IMR-90 (cell line): Measurements from ENCODE around the gene SPTLC1. TPM values are rescaled to one million over a fixed set of nuclear protein-coding genes. Genes with fewer than 3 reads are reported as not detected.
A peak's percentile ranks its signal among the peaks of the same experiment; 100 is the strongest.

Source experiments
- ATAC-seq: fragments of 200-7000 bp; cut with Tn5 transposase; 2 replicates; pipeline ENCODE4 v1.9.1; 2020; ENCODE audit warnings: low read depth, mild to moderate bottlenecking, moderate library complexity
- BruUV-seq: library from RNA; stranded (reverse); fragments of 400-500 nt; replicated peaks from 2 replicates; lab custom pipeline; 2021; lab: Mats Ljungman, UMichigan
- CTCF ChIA-PET: fragments of 300-600 bp; formaldehyde crosslinking; extraction: SDS; loops from one replicate; lab custom pipeline; 2021; ENCODE audit warnings: antibody characterized with exemption; lab: Yijun Ruan, JAX
- POLR2A ChIA-PET: fragments of 300-600 bp; sonication (Branson Sonifier 250); formaldehyde crosslinking; loops from one replicate; lab custom pipeline; 2022; ENCODE audit warnings: antibody characterized with exemption; ENCODE audit not compliant: unreplicated experiment; lab: Charles Lee
- DNase-seq: peaks from one replicate; pipeline ENCODE4 v3.0.0; 2013
- H2AFZ ChIP-seq: replicated peaks from 2 replicates; pipeline ENCODE3; 2013; ENCODE audit warnings: low read length, mild to moderate bottlenecking; ENCODE audit not compliant: poor library complexity
- H2AK5ac ChIP-seq: 2 replicates; pipeline ENCODE4 v1.6.1; 2013; ENCODE audit warnings: low read depth, low read length, inconsistent platforms
- H2AK9ac ChIP-seq: replicated peaks from 2 replicates; pipeline ENCODE3; 2013; ENCODE audit warnings: mild to moderate bottlenecking, low read depth, low read length, moderate library complexity; ENCODE audit not compliant: poor library complexity
- H2BK120ac ChIP-seq: 2 replicates; pipeline ENCODE4 v1.6.1; 2013; ENCODE audit warnings: low read depth, low read length, inconsistent platforms
- H2BK15ac ChIP-seq: 3 replicates; pipeline ENCODE4 v1.6.1; 2013; ENCODE audit warnings: low read depth, low read length, inconsistent platforms
- H2BK20ac ChIP-seq: 2 replicates; pipeline ENCODE4 v1.6.1; 2013; ENCODE audit warnings: low read depth, mild to moderate bottlenecking, inconsistent platforms, low read length, moderate library complexity
- H2BK5ac ChIP-seq: 2 replicates; pipeline ENCODE4 v1.6.1; 2013; ENCODE audit warnings: mild to moderate bottlenecking, low read depth, low read length, inconsistent platforms; ENCODE audit not compliant: poor library complexity, severe bottlenecking
- H3K14ac ChIP-seq: replicated peaks from 2 replicates; pipeline ENCODE4 v1.6.1; 2013; ENCODE audit warnings: low read depth, low read length, inconsistent platforms
- H3K18ac ChIP-seq: 2 replicates; pipeline ENCODE4 v1.6.1; 2013; ENCODE audit warnings: low read depth, low read length, control low read depth
- H3K23ac ChIP-seq: 2 replicates; pipeline ENCODE4 v1.6.1; 2013; ENCODE audit warnings: low read depth, low read length, inconsistent platforms
- H3K27ac ChIP-seq: 2 replicates; pipeline ENCODE4 v1.5.1; 2013; ENCODE audit warnings: mild to moderate bottlenecking, control low read depth, low read length; ENCODE audit not compliant: insufficient read depth
- H3K27me3 ChIP-seq: 2 replicates; pipeline ENCODE4 v1.6.1; 2013; ENCODE audit warnings: low read length; ENCODE audit not compliant: control insufficient read depth, insufficient read depth
- H3K36me3 ChIP-seq: 2 replicates; pipeline ENCODE4 v1.6.1; 2013; ENCODE audit warnings: low read length, mixed read lengths; ENCODE audit not compliant: control insufficient read depth, insufficient read depth
- H3K4ac ChIP-seq: 2 replicates; pipeline ENCODE4 v1.6.1; 2013; ENCODE audit warnings: low read depth, low read length, inconsistent platforms
- H3K4me1 ChIP-seq: 2 replicates; pipeline ENCODE4 v1.6.1; 2013; ENCODE audit warnings: low read length, mixed read lengths; ENCODE audit not compliant: control insufficient read depth, insufficient read depth
- H3K4me2 ChIP-seq: 2 replicates; pipeline ENCODE4 v1.6.1; 2013; ENCODE audit warnings: low read depth, mild to moderate bottlenecking, control low read depth, low read length, moderate library complexity
- H3K4me3 ChIP-seq: 2 replicates; pipeline ENCODE4 v1.5.1; 2013; ENCODE audit warnings: low read depth, mild to moderate bottlenecking, control low read depth, low read length, moderate library complexity; ENCODE audit not compliant: insufficient read depth
- H3K56ac ChIP-seq: 2 replicates; pipeline ENCODE4 v1.6.1; 2013; ENCODE audit warnings: low read length, inconsistent platforms; ENCODE audit not compliant: insufficient read depth; ENCODE audit errors: extremely low read depth
- H3K79me1 ChIP-seq, 2 experiments: 2 replicates each; pipeline ENCODE4 v1.6.1; 2013; ENCODE audit warnings: low read length in 2 of 2, inconsistent platforms in 1 of 2, low read depth in 1 of 2
- H3K9ac ChIP-seq: 2 replicates; pipeline ENCODE4 v1.6.1; 2013; ENCODE audit warnings: low read depth, low read length, control low read depth
- H3K9me1 ChIP-seq: 2 replicates; pipeline ENCODE4 v1.6.1; 2013; ENCODE audit warnings: low read length, inconsistent platforms; ENCODE audit not compliant: insufficient read depth
- H3K9me3 ChIP-seq: 2 replicates; pipeline ENCODE4 v1.6.1; 2013; ENCODE audit warnings: low read length; ENCODE audit not compliant: control insufficient read depth, insufficient read depth
- H4K20me1 ChIP-seq: 2 replicates; pipeline ENCODE4 v1.6.1; 2013; ENCODE audit warnings: low read length, inconsistent platforms; ENCODE audit not compliant: insufficient read depth
- H4K5ac ChIP-seq: 2 replicates; pipeline ENCODE4 v1.6.1; 2013; ENCODE audit warnings: mild to moderate bottlenecking, low read depth, low read length, control low read depth
- H4K8ac ChIP-seq, 2 experiments: 2 replicates each; pipeline ENCODE4 v1.6.1; 2013; ENCODE audit warnings: low read depth in 2 of 2, low read length in 2 of 2, control low read depth in 1 of 2, inconsistent platforms in 1 of 2
- H4K91ac ChIP-seq: 2 replicates; pipeline ENCODE4 v1.6.1; 2013; ENCODE audit warnings: low read depth, low read length, inconsistent platforms; ENCODE audit not compliant: insufficient read depth
- BHLHE40 ChIP-seq: fragments of 150-350 bp; IDR thresholded peaks from 2 replicates; pipeline ENCODE4 v1.6.1; 2016; ENCODE audit warnings: mild to moderate bottlenecking, low read depth, low read length
- CEBPB ChIP-seq: IDR thresholded peaks from 2 replicates; pipeline ENCODE4 v1.6.1; 2012; ENCODE audit warnings: low read depth, low read length, improper control_type of control experiment
- CHD1 ChIP-seq: IDR thresholded peaks from 2 replicates; pipeline ENCODE4 v1.6.1; 2012; ENCODE audit warnings: low read depth, low read length, improper control_type of control experiment
- CTCF ChIP-seq: conservative IDR thresholded peaks from 2 replicates; pipeline ENCODE4 v1.5.1; 2012; ENCODE audit warnings: mild to moderate bottlenecking, low read depth, low read length, improper control_type of control experiment
- FOS ChIP-seq: fragments of 150-350 bp; IDR thresholded peaks from 2 replicates; pipeline ENCODE4 v1.6.1; 2016; ENCODE audit warnings: low read depth, low read length
- MAFK ChIP-seq: IDR thresholded peaks from 2 replicates; pipeline ENCODE4 v1.6.1; 2012; ENCODE audit warnings: low read depth, low read length, improper control_type of control experiment
- MAZ ChIP-seq: IDR thresholded peaks from 2 replicates; pipeline ENCODE4 v1.6.1; 2012; ENCODE audit warnings: low read depth, mild to moderate bottlenecking, low read length, improper control_type of control experiment, moderate library complexity, borderline replicate concordance
- MXI1 ChIP-seq: IDR thresholded peaks from 2 replicates; pipeline ENCODE4 v1.6.1; 2012; ENCODE audit warnings: low read depth, mild to moderate bottlenecking, low read length, moderate library complexity, borderline replicate concordance
- NFE2L2 ChIP-seq: fragments of 150-350 bp; IDR thresholded peaks from 2 replicates; pipeline ENCODE4 v1.6.1; 2016; ENCODE audit warnings: low read depth, mild to moderate bottlenecking, low read length
- POLR2A ChIP-seq: IDR thresholded peaks from 2 replicates; pipeline ENCODE4 v1.6.1; 2012; ENCODE audit warnings: mild to moderate bottlenecking, low read depth, low read length
- RAD21 ChIP-seq: IDR thresholded peaks from 2 replicates; pipeline ENCODE4 v1.6.1; 2012; ENCODE audit warnings: low read length, improper control_type of control experiment
- RCOR1 ChIP-seq: IDR thresholded peaks from 2 replicates; pipeline ENCODE4 v1.6.1; 2012; ENCODE audit warnings: mild to moderate bottlenecking, low read length, improper control_type of control experiment; ENCODE audit not compliant: insufficient replicate concordance
- RFX5 ChIP-seq: IDR thresholded peaks from 2 replicates; pipeline ENCODE4 v1.8.0; 2012; ENCODE audit warnings: low read depth, mild to moderate bottlenecking, low read length, moderate library complexity
- SMC3 ChIP-seq: fragments of 150-350 bp; IDR thresholded peaks from 2 replicates; pipeline ENCODE4 v1.6.1; 2016; ENCODE audit warnings: low read depth, mild to moderate bottlenecking, antibody characterized with exemption, low read length, moderate library complexity
- USF2 ChIP-seq: fragments of 150-350 bp; IDR thresholded peaks from 2 replicates; pipeline ENCODE4 v1.6.1; 2017; ENCODE audit warnings: mild to moderate bottlenecking, antibody characterized with exemption, low read length, low read depth
- WGBS, 2 experiments: methylation state at CpG; one replicate each; pipeline versions ENCODE4 v1.1.5 to v1.1.7; 2013; ENCODE audit warnings: missing lambda C conversion rate in 2 of 2; ENCODE audit not compliant: insufficient read length in 1 of 2; ENCODE audit errors: extremely low coverage in 2 of 2; 5-methylcytosine and 5-hydroxymethylcytosine counted together
- dilution Hi-C: fragments of 300-500 bp; cut with HindIII; formaldehyde crosslinking; loops from one replicate; pipeline ENCODE4 v1.14.3; 2018; ENCODE audit warnings: low sequenced_read_pairs; ENCODE audit not compliant: unreplicated experiment
- in situ Hi-C: fragments of 300-500 bp; cut with MboI; formaldehyde crosslinking; loops from 3 replicates; pipeline ENCODE4 v1.14.3; 2019; ENCODE audit warnings: low sequenced_read_pairs, inconsistent platforms, mixed read lengths
- intact Hi-C: fragments of 100-400 bp; cut with micrococcal nuclease; formaldehyde crosslinking; loops from 2 replicates; pipeline ENCODE4 v1.10.0; 2022
- polyA plus RNA-seq, 3 experiments: library from polyadenylated mRNA; depleted of rRNA; stranded (reverse); fragments of >200 nt; gene quantifications; 2 replicates each; pipeline ENCODE4 v1.2.3, GENCODE V29; 2012; ENCODE audit warnings: low replicate concordance in 1 of 3
- total RNA-seq: library from RNA; depleted of rRNA; stranded (reverse); fragments of >200 nt; gene quantifications from 2 replicates; pipeline ENCODE4 v1.2.3, GENCODE V29; 2012

Gene SPTLC1
- total and polyA plus RNA-seq, 2 of the 4 experiments (the other 2 are of a cell fraction), result 65.7 to 92.7 TPM

GRCh38 chr9:92147852-92148180 lies 32.6 kb upstream of the SPTLC1 start:
- WGBS, 2 experiments, result 76% methylated on average over 3 of the region's 8 CpGs; no CpG with 5 or more reads in 1 of the 2 experiments
- TF ChIP-seq USF2, result no peak
- TF ChIP-seq POLR2A, result no peak
- TF ChIP-seq RCOR1, result no peak
- no peak for TF ChIP-seq BHLHE40
- TF ChIP-seq RAD21, result no peak
- TF ChIP-seq NFE2L2, result no peak
- no peak for TF ChIP-seq FOS
- no peak for TF ChIP-seq MXI1
- TF ChIP-seq RFX5, result no peak
- no peak for TF ChIP-seq CEBPB
- TF ChIP-seq CHD1, result no peak
- TF ChIP-seq MAZ, result no peak
- no peak for TF ChIP-seq CTCF
- no peak for TF ChIP-seq MAFK
- TF ChIP-seq SMC3, result no peak
- H4K91ac ChIP-seq, result peak overlapping the region; percentile 100
- H2BK5ac ChIP-seq, result peak overlapping the region; percentile 99
- peak overlapping the region; percentile 97 for H4K5ac ChIP-seq
- peaks cover 21 to 68% of the 10 kb centered on the region in 2 experiments for H3K79me1 ChIP-seq
- H2AK5ac ChIP-seq, result peak overlapping the region; percentile 94
- H3K27ac ChIP-seq, result peak overlapping the region; percentile 99
- no peaks in the 10 kb centered on the region for H3K27me3 ChIP-seq
- peak overlapping the region; percentile 95; the same call in 2 of the 3 replicates for H2BK15ac ChIP-seq
- BruUV-seq, result no TSS peak
- peak overlapping the region; percentile 98 for H3K4ac ChIP-seq
- peak overlapping the region; percentile 98; the same call in 1 of the 2 replicates for H3K56ac ChIP-seq
- H3K9me3 ChIP-seq, result no peaks in the 10 kb centered on the region
- in situ Hi-C loops, result no loop called here
- peaks cover 39% of the 10 kb centered on the region for H3K36me3 ChIP-seq
- H3K9ac ChIP-seq, result peak overlapping the region; percentile 76; the same call in 1 of the 2 replicates
- CTCF ChIA-PET, result interaction anchor here (0.6 kb wide), 2 partner anchors 130 to 1114 kb away, joined by 3 to 4 read pairs; no protein-coding TSS in a partner anchor
- H2BK120ac ChIP-seq, result peak overlapping the region; percentile 98
- intact Hi-C loops, result no loop called here
- H4K20me1 ChIP-seq, result no peaks in the 10 kb centered on the region
- H3K4me3 ChIP-seq, result no peak overlapping the region
- DNase-seq, result no peak
- POLR2A ChIA-PET, result interaction anchor here (0.5 to 1.6 kb wide), 3 partner anchors 39 to 355 kb away, joined by 3 to 4 read pairs (median 4); no protein-coding TSS in a partner anchor
- peak overlapping the region; percentile 82 for H2AFZ ChIP-seq
- H3K4me2 ChIP-seq, result no peak overlapping the region; the same call in 1 of the 2 replicates
- peak overlapping the region; percentile 98 for H3K18ac ChIP-seq
- dilution Hi-C loops, result no loop called here
- H3K23ac ChIP-seq, result peak overlapping the region; percentile 97
- peak overlapping the region; percentile 95 for H3K14ac ChIP-seq
- H2AK9ac ChIP-seq, result peak overlapping the region; percentile 99
- peak overlapping the region; percentile 87 to 97 for H4K8ac ChIP-seq
- H3K9me1 ChIP-seq, result peaks cover 31% of the 10 kb centered on the region
- peaks cover 43% of the 10 kb centered on the region for H3K4me1 ChIP-seq
- no peak for ATAC-seq
- peak overlapping the region; percentile 98 for H2BK20ac ChIP-seq
